HG02943 (cell line): ENCODE data around the gene NTHL1.
A peak's percentile ranks its signal among the peaks of the same experiment; 100 is the strongest.

Experiments used
- ATAC-seq: cut with Tn5 transposase; IDR thresholded peaks from one replicate; pipeline ENCODE4 v1.9.1; 2021; ENCODE audit warnings: mild to moderate bottlenecking, low read depth, moderate library complexity; ENCODE audit not compliant: unreplicated experiment

NTHL1 gene

GRCh38 chr16:2047330-2048115, at the start of gene NTHL1, which contains the start of gene TSC2:
TSS of gene NTHL1 (minus strand) at chr16:2047834. CDS start at chr16:2047823, 11 bp downstream.
TSS of gene TSC2 (plus strand) at chr16:2047985. CDS start at chr16:2048616, 631 bp downstream.
- peak; percentile 93 for ATAC-seq

DNA sequence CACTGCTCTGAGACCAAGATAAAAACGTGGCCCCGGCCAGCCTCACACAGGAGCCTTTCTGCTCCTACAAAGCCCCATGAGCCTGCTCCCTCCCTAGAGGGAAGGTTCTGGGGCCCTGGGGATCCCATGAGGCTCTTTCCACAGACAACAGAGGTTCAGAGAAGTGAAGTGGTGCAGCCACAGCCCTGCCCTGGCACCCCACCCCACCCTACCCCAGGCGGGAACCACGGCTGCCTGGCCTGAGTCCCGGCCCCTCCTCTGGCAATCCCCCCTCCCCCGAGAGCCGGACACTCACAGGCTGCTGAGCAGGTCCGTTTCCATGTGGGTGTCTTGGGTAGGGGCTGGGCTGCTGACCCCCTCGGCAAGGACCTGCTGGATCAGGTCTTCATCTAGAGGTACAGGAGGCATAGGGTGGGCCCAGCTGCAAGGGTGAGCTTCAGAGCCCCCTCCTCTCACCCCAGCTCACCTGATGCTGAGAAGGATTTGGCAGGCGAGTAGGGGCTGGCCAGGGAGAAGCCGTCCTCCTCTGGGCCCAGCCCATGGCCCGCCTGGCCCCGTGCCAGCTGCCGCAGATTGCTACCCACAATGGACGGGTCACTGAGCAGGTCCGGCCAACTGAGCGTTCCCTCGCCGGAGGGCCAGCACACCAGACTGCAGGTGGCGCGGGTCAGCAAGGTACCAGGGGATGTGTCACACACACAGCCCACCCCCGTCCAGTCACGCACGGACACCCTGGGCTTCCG, 49.4 kb upstream of the NTHL1 start:
- no peak for ATAC-seq

GRCh38 chr16:2095918-2096582, 48.4 kb upstream of the NTHL1 start:
- ATAC-seq: no peak

DNA sequence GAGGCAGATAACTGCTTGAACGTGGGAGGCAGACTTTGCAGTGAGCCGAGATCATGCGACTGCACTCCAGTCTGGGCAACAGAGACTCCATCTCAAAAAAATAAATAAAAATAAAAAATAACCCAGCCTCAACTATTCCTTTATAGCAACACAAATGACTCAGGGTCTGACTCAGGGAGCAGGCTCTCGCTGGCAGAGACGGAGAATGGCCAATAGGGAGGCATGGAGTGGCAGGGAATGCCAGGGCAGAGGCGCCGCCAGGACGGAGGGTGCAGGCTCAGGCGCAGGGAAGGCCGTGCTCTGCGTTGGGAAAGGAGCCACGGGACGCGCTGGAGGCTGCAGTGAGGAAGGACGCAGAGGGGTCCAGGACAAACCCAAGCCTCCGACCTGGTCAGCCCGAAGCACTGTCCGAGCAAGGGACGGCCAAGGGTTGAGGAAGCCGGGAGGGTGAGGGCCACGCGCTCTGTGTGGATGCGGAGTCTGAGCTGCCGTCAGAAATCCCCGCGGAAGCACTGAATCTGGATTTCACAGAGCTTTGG, 47.8 kb upstream of the NTHL1 start:
- no peak for ATAC-seq

DNA sequence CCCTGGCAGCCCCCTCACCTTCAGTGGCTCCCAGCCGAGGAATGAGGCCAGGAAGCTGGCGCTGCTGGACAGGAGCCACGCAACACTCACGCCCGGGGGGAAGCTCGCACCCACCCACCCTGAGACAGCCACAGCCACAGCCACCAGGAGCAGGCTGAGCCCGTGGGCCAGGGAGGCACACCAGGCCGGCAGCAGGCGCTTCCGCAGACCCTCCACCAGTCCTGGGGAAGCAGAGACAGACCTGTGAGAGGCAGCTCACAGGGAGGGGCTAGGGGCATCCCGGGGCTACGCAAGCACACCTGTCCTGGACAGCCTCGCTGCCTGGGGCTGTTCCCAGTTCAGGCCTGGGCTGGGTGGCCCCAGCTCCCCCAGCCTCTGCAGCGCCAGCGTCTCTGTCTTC, 46.2 kb upstream of the NTHL1 start:
- ATAC-seq: no peak

- no peak for ATAC-seq
Measured at GRCh38 chr16:2092866-2093265, 45.2 kb upstream of the NTHL1 start.

- no peak for ATAC-seq
Measured at GRCh38 chr16:2092256-2092620, 44.6 kb upstream of the NTHL1 start.

GRCh38 chr16:2091547-2092255, 44.1 kb upstream of the NTHL1 start:
- no peak for ATAC-seq

DNA sequence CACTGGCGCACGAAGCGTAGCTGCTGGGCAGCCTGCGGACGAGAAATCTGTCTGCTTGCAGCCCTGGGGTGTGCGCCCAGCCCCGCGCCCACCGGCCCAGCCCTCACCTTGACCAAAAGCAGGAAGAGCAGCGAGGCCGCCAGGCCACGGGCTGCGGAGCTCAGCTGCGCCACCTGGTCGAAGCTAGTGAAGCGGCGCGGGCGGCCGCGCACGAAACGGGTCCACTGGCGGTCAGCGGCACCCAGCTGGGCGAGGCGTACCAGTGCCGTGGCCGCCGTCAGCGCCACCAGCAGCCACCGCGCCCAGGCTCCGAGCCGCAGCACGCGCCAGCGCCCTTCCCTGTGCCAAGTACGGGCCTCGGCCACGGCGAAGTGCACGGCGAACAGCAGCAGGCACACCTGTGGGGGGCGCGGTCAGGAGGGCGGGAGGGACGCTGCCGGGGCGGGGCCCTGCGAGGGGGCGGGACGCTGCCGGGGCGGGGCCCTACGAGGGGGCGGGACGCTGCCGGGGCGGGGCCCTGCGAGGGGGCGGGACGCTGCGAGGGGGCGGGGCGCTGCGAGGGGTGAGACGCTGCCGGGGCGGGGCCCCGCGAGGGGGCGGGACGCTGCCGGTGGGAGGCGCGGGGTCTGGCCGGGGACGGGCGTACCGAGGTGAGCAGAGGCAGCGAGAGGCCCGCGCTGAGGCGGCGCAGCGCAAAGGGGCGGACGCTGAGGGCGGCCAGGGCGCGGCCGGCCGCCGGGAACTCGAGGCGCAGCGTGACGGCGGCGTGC, 43.3 kb upstream of the NTHL1 start:
- ATAC-seq: no peak

DNA sequence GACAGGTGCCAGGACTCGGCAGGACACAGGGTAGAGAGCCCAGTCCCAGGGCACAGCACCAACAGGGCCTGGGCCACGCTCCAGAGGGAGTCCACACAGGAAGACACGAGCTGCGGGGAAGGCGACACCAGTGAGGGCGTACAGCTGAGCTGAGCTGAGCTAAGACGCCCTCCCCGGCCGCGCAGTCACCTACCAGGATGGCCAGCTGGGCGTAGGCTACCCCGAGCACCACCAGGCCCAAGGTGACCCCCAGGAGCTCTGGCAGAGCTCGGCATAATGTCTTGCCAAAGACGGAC, 42.8 kb upstream of the NTHL1 start:
- ATAC-seq: no peak

GRCh38 chr16:2089706-2090480, 42.3 kb upstream of the NTHL1 start:
- ATAC-seq: no peak

GRCh38 chr16:2088759-2089358, 41.2 kb upstream of the NTHL1 start:
- ATAC-seq: no peak

- ATAC-seq: no peak
Measured at GRCh38 chr16:2087748-2088631, 40.4 kb upstream of the NTHL1 start.

GRCh38 chr16:2086812-2087747, 39.4 kb upstream of the NTHL1 start:
- no peak for ATAC-seq

GRCh38 chr16:2086106-2086742, 38.6 kb upstream of the NTHL1 start:
- ATAC-seq: no peak

DNA sequence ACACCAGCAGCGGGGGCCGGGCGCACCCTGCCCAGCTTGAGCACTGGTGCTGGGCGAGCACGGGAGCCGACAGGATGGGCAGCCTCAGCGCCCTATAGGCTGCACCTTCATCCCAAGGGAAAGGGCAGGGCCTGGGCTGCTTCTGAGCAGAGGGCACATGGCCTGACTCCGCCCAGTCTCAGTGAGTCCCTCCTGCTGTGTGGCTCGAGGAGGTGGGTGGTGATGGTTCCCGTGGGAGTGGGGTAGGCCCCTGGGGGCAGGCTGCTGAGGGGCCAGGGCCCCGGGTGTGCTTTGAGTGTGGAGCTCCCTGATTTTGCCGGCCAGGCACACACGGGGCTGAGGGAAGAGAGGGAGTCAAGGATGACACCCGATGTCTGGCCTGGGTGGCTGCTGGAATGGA, 38.0 kb upstream of the NTHL1 start:
- no peak for ATAC-seq
